Measurements from ENCODE around the gene OSBPL5. TPM values are rescaled to one million over a fixed set of nuclear protein-coding genes. Genes with fewer than 3 reads are reported as not detected.

OSBPL5 gene
- total RNA-seq, 1 experiment from 2014 or later: 16.1 TPM

DNA sequence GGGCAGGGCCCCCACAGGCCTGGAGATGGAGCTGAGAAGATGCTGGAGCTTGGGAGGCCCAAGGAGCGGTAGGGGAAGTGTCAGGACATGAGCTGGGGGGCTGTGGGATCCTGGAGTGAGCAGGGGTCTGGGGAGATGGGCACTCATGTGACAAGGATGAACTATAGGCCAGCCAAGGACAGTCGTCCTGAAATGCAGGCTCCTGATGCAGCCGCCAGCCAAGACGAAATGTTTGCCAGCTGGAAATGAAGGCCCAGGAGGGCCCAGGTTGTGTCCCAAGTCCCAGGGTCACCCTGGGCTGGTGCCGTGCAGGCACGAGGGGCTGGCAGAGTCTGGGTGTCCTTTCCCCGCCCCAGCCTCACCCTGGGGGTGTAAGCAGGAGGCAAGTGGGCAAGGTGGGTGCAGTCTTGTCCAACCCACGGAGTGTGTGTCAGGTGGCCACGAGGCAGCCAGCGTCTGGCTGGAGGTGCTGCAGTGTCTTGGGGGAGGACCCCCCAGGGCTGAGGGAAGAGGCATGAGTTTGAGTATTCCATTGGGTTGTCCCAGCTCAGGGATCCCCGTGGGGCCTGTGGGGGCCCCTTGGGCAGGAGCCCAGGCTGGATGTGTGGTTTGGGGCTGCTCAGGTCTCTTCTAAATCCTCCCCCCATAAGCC is 32.1 kb upstream of the OSBPL5 start:
- H2BK15ac ChIP-seq (ENCODE audit: low read depth, low read length): no peak overlapping the region
- no peak overlapping the region for H3K4ac ChIP-seq (ENCODE audit: low read depth, low read length)
- TF ChIP-seq, protein P1, sequence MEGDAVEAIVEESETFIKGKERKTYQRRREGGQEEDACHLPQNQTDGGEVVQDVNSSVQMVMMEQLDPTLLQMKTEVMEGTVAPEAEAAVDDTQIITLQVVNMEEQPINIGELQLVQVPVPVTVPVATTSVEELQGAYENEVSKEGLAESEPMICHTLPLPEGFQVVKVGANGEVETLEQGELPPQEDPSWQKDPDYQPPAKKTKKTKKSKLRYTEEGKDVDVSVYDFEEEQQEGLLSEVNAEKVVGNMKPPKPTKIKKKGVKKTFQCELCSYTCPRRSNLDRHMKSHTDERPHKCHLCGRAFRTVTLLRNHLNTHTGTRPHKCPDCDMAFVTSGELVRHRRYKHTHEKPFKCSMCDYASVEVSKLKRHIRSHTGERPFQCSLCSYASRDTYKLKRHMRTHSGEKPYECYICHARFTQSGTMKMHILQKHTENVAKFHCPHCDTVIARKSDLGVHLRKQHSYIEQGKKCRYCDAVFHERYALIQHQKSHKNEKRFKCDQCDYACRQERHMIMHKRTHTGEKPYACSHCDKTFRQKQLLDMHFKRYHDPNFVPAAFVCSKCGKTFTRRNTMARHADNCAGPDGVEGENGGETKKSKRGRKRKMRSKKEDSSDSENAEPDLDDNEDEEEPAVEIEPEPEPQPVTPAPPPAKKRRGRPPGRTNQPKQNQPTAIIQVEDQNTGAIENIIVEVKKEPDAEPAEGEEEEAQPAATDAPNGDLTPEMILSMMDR (conservative IDR thresholded peaks at IDR 0.05): no peak
- no peaks in the 10 kb centered on the region for H3K36me3 Mint-ChIP-seq (ENCODE audit: insufficient read depth in 1 of 3, low read depth in 3 of 3)
- H3K23me2 ChIP-seq (ENCODE audit: insufficient read length, low read depth, low read length, poor library complexity, severe bottlenecking): no peaks in the 10 kb centered on the region
- H3K79me1 ChIP-seq (ENCODE audit: insufficient read depth, low read depth, low read length, poor library complexity, severe bottlenecking): no peaks in the 10 kb centered on the region
- H3K18ac ChIP-seq (ENCODE audit: insufficient read length, low read depth, low read length): no peak overlapping the region
- no peak overlapping the region for H2BK120ac ChIP-seq (ENCODE audit: low read depth, low read length, poor library complexity, severe bottlenecking)
- no peak overlapping the region for H2BK12ac ChIP-seq (ENCODE audit: insufficient read length, low read depth, low read length)
- H3K27me3 ChIP-seq (ENCODE audit: insufficient read depth, low read length): peaks cover 5% of the 10 kb centered on the region; the same call in 1 of the 2 replicates
- no peak overlapping the region for H3K27ac ChIP-seq (ENCODE audit: insufficient read length, low read depth, low read length)
- H2AFZ ChIP-seq (ENCODE audit: low read length): no peak overlapping the region
- no peak overlapping the region for H2BK5ac ChIP-seq (ENCODE audit: insufficient read length, low read length)
- H4K5ac ChIP-seq (ENCODE audit: insufficient read length, low read depth, low read length): no peak overlapping the region
- H2BK20ac ChIP-seq (ENCODE audit: low read depth, low read length, poor library complexity, severe bottlenecking): no peak overlapping the region
- WGBS (ENCODE audit: extremely low coverage, insufficient read length, low lambda C conversion rate): no CpG with 5 or more reads among the region's 11 CpGs
- no peak overlapping the region; a peak in 1 of 7 replicates for H3K27ac Mint-ChIP-seq
- H3K23ac ChIP-seq (ENCODE audit: insufficient read length, low read depth, low read length): no peak overlapping the region
- no peaks in the 10 kb centered on the region for H3K9me3 ChIP-seq (ENCODE audit: control insufficient read depth, low read depth, low read length)
- no peak overlapping the region for H3K4me2 ChIP-seq (ENCODE audit: insufficient read depth, insufficient read length, low read length)
- H4K20me1 ChIP-seq (ENCODE audit: control insufficient read depth, insufficient read depth, insufficient read length): no peaks in the 10 kb centered on the region
- H3K14ac ChIP-seq (ENCODE audit: insufficient read depth, low read length): no peak overlapping the region
- no peaks in the 10 kb centered on the region for H3K4me1 ChIP-seq (ENCODE audit: insufficient read depth, low read length)
- H2AK5ac ChIP-seq (ENCODE audit: insufficient read length, low read length): no peak overlapping the region
- H3K4me3 Mint-ChIP-seq: no peak overlapping the region
- H3K79me2 ChIP-seq (ENCODE audit: insufficient read depth, low read length): no peaks in the 10 kb centered on the region
- H4K8ac ChIP-seq (replicated peaks; ENCODE audit: insufficient read length, low read depth, low read length): no peak overlapping the region
- peaks cover 28% of the 10 kb centered on the region for H3K27me3 Mint-ChIP-seq (ENCODE audit: low read depth)
- no peak overlapping the region for H4K91ac ChIP-seq (ENCODE audit: insufficient read length, low read depth, low read length)
- H3K9ac ChIP-seq (ENCODE audit: extremely low read depth, insufficient read length, low read length): no peak overlapping the region
- H3K4me1 Mint-ChIP-seq: peaks cover 6 to 19% of the 10 kb centered on the region in 2 experiments
- no peaks in the 10 kb centered on the region for H3K9me3 Mint-ChIP-seq
- no peak overlapping the region for H3T11ph ChIP-seq (ENCODE audit: low read length)
- no peak overlapping the region for H3K56ac ChIP-seq (ENCODE audit: insufficient read length, low read depth, low read length)
- no peak for DNase-seq
